GM19328 (cell line): Measurements from ENCODE around the gene PILRB.
A peak's percentile ranks its signal among the peaks of the same experiment; 100 is the strongest.
"Not testable (repeated sequence)": the region's sequence is repeated elsewhere in the genome, so short reads cannot be mapped to it uniquely, and the experiment has no call there.

ENCODE experiments used
- ATAC-seq: cut with Tn5 transposase; IDR thresholded peaks from one replicate; pipeline ENCODE4 v1.9.1; 2021; ENCODE audit warnings: mild to moderate bottlenecking, moderate library complexity; ENCODE audit not compliant: unreplicated experiment

Gene PILRB

DNA sequence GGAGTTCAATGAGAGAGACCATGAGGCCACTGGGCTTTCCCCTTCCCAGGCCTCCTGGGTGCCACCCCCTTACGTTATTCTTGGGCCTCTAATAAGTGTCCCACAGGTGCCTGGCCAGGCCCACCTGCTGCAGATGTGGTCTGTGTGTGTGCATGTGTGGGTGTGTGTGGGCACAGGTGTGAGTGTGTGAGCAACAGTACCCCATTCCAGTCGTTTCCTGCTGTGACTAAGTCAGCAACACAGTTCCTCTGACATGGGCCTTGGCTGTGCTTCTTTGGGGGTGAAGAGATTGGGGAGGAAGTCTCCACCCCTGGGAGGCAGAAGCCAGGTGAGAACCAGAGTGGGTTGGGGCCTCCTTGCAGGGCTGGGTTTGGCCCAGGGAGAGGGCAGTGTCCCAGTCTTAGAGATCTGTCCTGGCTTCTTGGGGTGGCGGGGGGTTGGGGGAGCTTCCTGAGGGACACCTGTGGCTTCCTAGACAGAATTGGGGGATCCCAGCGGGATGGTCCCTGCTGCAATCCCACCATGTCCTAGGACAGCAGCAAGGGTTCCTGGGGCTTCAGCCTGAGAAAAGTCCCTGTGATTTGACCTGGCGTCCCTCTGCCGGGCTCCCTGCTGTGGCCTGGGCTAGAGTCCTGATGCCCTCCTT, 4.1 kb upstream of the PILRB start:
- ATAC-seq, result no peak

GRCh38 chr7:100356416-100357068, 1.4 kb upstream of the PILRB start:
- ATAC-seq, result no peak

DNA sequence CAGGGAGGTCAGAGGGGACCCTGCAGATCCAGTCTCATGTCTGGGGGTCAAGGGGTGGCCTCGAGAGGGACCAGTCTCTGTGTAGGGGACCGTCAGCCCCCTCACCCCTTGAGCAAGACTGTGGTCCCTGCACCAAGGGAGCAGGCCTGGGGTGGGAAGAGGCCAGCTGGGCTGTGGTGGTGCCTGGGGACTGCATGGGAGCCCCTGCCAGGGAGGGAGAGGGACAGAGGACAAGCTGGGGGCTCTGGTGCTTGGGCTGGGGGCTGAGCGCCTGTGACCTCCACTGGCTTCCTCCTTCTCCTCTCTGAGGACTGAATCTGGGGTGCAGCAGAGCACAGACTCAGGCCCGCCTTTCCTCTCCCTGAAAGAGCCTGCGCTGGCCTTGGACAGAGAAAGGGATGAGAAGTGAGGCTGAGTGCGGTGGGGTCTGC, 771 bp upstream of the PILRB start:
- no peak for ATAC-seq

DNA sequence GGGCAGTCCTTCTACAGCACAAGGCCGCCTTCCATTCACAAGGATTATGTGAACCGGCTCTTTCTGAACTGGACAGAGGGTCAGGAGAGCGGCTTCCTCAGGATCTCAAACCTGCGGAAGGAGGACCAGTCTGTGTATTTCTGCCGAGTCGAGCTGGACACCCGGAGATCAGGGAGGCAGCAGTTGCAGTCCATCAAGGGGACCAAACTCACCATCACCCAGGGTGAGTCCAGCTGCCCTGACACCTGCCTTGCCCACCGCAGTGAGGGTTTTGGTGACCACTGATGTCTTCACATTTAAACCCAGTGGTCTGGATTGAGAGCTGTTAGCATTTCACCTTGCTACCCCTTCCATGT, 918 bp downstream of the PILRB start:
- ATAC-seq, result no peak

GRCh38 chr7:100360135-100360854, 2.4 kb downstream of the PILRB start:
- no peak for ATAC-seq

- no peak for ATAC-seq
Observed at GRCh38 chr7:100363098-100363497, 5.2 kb downstream of the PILRB start.

DNA sequence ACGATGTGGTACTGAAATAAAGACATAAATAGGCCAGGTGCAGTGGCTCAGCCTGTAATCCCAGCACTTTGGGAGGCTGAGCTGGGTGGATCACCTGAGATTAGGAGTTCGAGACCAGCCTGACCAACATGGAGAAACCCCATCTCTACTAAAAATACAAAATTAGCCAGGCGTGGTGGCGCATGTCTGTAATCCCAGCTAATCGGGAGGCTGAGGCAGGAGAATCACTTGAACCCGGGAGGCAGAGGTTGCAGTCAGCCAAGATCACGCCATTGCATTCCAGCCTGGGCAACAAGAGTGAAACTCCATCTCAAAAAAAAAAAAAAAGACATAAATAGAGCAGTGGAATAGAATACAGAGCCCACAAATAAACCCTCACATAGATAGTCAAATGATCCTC, 5.9 kb downstream of the PILRB start:
- ATAC-seq, result not testable (repeated sequence)

GRCh38 chr7:100364480-100364879, 6.6 kb downstream of the PILRB start:
- ATAC-seq, result no peak

DNA sequence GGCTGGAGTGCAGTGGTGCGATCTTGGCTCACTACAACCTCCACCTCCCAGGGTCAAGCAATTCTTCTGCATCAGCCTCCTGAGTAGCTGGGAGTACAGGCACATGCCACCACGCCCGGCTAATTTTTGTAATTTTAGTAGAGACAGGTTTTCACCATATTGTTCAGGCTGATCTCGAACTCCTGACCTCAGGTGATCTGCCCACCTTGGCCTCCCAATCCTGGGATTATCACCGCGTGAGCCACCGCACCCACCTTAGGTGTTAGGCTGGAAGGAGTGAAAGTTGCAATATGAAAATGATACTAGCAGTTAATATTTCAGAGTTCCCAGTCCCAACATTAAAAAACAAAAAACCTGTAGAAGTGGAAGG, 8.1 kb downstream of the PILRB start:
- ATAC-seq, result not testable (repeated sequence)

DNA sequence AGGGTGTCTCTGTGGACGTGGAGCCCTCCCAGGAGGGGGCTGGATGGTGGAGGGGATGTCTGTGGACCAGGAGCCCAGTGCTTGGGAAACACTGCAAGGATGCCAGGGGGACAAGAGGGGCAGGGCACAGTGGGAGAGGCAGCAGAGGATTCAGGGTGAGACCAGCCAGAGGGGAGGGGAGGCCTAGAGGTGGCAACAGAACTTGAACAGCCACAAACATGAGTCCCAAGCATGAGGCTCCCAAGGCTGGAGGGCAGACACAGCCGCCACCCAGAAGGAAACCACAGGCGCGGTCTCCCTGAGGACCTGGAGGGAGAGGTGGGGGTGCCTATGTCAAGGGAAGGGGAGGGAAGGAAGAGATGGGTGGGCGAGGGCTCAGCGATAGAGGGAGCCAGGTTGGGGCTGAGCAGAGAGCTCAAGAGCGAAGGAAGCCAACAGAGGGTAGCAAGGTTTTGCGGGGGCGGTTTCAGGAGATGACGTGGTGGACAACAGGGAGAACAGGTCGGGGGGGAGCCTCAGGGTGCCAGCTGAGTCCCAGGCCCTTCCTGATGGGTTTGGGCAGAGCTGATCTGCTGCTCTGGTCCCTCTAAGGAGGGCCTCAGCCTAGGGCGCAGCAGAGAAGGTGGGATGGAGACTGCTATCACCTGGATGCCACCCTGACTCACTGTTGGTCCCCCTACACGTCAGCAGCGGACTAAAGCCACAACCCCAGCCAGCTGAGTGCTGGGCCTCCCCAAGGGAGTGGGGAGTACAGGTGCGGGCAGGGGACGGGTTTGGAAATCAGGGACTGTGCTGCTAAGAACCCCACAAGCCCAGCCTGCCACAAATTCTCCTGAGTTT, 8.7 kb downstream of the PILRB start:
- no peak for ATAC-seq

DNA sequence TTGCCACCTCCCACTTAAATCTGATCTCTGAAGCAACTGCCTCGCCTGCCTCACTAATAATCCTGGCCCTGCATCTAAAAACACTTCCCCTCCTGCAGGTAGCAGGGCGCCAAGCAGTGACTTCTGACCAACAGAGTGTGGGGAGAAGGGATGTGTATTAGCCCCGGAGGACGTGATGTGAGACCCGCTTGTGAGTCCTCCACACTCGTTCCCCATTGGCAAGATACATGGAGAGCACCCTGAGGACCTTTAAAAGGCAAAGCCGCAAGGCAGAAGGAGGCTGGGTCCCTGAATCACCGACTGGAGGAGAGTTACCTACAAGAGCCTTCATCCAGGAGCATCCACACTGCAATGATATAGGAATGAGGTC, 9.3 kb downstream of the PILRB start:
- no peak for ATAC-seq

DNA sequence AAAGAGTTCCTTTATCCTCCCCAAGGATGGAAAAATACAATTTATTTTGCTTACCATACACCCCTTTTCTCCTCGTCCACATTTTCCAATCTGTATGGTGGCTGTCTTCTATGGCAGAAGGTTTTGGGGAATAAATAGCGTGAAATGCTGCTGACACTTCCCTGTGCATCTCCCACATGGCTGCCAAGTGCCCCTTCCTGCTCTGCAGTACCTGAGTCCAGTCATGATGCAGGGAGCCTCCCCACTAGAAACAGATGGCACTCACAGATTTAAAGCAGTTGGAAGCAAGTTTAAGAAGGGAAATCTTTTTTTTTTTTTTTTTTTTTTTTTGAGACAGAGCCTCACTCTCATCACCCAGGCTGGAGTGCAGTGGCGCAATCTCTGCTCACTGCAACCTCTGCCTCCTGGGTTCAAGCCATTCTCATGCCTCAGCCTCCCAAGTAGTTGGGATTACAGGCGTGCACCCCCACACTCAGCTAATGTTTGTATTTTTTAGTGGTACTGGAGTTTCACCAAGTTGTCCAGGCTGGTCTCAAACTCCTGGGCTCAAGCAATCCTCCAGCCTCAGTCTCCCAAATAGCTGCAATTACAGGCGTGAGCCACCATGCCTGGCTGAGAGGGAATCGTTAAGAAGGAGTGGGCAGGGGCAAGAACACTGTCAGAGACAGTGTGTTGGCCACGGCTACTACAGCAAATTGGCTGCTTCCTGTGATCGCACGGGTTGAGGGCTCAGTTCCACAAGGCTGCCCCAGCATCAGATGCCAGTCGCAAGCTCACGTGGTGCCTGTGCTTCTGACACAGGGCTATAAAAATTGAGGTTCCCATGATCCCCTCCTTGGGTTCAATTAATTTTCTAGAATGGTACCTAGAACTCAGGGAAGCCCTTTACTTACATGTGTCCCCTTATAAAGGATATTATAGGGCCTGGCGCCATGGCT, 10.0 kb downstream of the PILRB start:
- ATAC-seq, result no peak

- ATAC-seq, result peak; percentile 50
Observed at GRCh38 chr7:100369105-100369504, 11.2 kb downstream of the PILRB start.

- no peak for ATAC-seq
Observed at GRCh38 chr7:100370303-100370702, 12.4 kb downstream of the PILRB start.

GRCh38 chr7:100370746-100371145, 12.8 kb downstream of the PILRB start:
- no peak for ATAC-seq

DNA sequence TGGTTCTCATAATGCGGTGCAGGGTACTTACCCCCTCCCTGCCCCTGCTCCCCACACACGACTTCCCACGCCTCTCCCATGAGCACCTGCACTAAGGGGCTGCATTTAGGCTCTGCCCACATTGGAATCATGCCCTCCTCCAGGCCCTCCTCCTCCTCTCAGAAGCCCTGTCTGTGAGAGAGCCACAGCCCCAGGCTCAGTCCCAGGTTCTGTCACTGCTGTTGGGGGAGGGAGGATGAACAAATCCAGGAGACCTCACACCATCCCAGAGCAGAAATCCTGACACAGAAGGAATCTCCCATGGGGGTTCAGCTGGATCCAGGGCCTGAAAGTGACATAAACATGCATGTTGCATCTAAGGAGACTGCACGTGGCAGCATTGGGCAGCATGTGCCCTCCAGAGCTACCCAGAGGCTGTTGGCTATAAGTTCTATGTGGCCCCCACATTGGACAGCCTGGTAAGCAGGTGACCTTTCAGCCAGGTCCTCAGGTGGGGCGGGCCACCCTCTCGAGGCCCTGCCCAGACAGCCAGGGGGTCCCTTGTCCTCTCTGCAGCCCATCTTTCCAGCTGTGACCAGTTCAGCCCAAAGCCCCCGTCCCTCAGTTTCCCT, 13.7 kb downstream of the PILRB start:
- no peak for ATAC-seq

- ATAC-seq, result no peak
Observed at GRCh38 chr7:100372256-100372655, 14.3 kb downstream of the PILRB start.

DNA sequence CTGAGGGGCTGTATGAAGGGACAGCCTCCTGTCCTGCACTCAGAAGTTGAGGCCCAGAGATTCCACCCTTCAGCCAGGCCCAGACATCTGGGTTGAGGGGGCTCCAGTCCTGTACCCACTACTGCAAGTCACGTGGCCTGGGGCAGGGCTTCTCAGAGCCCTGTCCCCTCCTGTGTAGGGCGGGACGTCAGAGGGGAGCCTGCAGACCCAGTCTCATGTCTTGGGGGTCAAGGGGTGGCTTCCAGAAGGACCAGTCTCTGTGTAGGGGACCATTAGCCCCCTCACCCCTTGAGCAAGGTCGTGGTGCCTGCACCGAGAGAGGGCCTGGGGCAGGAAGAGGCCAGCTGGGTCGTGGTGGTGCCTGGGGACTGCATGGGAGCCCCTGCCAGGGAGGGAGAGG, 14.8 kb downstream of the PILRB start:
- no peak for ATAC-seq

GRCh38 chr7:100373261-100373831, 15.4 kb downstream of the PILRB start, which contains the start of gene PILRA:
Gene PILRA, plus strand, starts transcription at chr7:100373487. Its CDS starts 170 bp downstream, at chr7:100373657.
- no peak for ATAC-seq
